Activated naive CD4-positive, alpha-beta T cell treated with anti-CD3 and anti-CD28 coated beads, Interleukin-2, amount 50 U/mL, for 72 hours (primary cell): ENCODE results near the gene JAG2. TPM values are rescaled to one million over a fixed set of nuclear protein-coding genes. Genes with fewer than 3 reads are reported as not detected.
A peak's percentile ranks its signal among the peaks of the same experiment; 100 is the strongest.

Experiments
- ATAC-seq, 2 donors: fragments of 150-1000 bp; cut with Tn5 transposase; 2 replicates each; pipeline ENCODE4 v1.10.0; 2021; ENCODE audit warnings: mild to moderate bottlenecking in 2 of 2, moderate library complexity in 2 of 2
- DNase-seq, 2 donors: peaks; one replicate each; pipeline ENCODE4 v3.0.0; 2021 to 2022; ENCODE audit warnings: low spot score in 2 of 2
- H3K27ac Mint-ChIP-seq, 2 donors: one replicate each; pipeline ENCODE4 v1.8.0; 2022; ENCODE audit warnings: mild to moderate bottlenecking in 2 of 2, mixed read lengths in 2 of 2
- H3K36me3 Mint-ChIP-seq, 2 donors: one replicate each; pipeline ENCODE4 v1.8.0; 2022; ENCODE audit warnings: mixed read lengths in 2 of 2
- H3K9me3 Mint-ChIP-seq, 2 donors: one replicate each; pipeline ENCODE4 v1.8.0; 2022; ENCODE audit warnings: mixed read lengths in 2 of 2
- total RNA-seq, 2 donors: library from RNA; stranded (reverse); gene quantifications; one replicate each; pipeline ENCODE4 v1.2.3, GENCODE V29; 2022

The JAG2 gene
- total RNA-seq, 2 donors from 2014 or later: 4.3 to 10.5 TPM

GRCh38 chr14:105206873-105207272, 38.3 kb upstream of the JAG2 start:
- Mint-ChIP-seq H3K9me3 (no peaks in the 10 kb centered on the region), H3K27ac (no peak overlapping the region), H3K36me3 (no peaks in the 10 kb centered on the region)
- ATAC-seq (no peak), DNase-seq (no peak)

DNA sequence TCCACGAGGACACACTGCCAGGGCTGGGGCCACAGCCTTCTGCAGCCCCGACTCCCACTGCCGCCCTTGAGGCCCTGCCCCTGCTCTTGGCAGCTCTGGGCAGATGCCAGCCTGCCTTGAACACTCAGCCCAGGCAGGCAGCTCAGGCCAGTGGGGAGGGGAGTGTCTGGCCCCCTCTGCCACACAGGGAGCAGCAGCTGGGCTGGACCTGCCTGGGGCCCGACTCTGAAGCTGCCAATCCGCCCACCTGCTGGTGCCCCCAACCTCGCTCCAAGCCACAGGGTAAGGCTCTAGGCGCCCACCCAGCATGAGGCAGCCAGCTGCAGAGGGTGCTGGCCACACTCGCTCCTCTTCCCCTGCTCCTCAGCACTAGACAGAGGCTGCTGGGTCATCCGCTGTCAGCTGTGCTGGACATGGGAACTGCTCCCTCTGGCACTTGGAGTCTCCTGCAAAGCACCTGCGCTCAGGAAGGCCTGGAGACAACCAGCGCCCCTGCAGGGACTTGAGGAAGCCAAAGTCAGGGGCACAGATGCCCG, 37.2 kb upstream of the JAG2 start:
- Mint-ChIP-seq H3K9me3 (no peaks in the 10 kb centered on the region), H3K36me3 (no peaks in the 10 kb centered on the region), H3K27ac (peak overlapping the region in 1 of 2 donors; percentile 44)
- no peak for ATAC-seq
- no peak for DNase-seq

DNA sequence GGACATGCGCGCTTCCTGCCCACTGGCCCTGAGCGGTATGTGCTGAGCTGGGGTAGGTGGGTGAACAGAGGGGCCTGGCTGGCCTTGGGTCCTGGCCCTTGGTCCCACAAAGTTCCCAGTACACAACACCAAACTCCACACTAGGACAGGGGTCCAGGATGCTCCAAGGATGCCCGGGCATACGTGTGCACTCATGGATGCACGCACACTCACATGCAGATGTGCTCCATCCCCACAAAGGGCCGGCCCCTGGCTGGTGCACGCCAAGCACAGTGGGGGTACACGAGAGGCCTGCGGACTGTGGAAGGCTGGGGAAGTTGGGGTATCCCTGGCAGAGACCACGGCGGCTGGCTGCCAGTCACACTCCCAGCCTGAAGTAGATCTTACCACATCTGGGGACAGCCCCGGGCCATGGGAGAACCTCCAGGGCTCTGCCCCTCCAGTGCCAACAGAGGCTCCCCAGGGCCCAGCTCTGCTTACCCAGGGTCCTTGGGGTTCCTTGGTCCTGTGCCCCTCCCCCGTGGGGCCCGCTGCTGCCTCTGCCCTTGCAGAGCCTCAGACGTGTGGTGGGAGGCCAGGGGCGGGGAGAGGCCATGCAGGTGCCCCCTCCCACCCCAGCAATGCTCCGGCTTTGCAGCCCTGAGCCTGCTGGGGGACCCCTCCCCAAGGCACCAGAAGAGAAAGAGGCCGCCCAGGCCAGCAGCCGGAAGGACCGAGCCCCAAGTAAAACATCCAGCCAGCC, 36.5 kb upstream of the JAG2 start:
- no peak for DNase-seq
- no peaks in the 10 kb centered on the region for H3K9me3 Mint-ChIP-seq
- no peak for ATAC-seq
- H3K36me3 Mint-ChIP-seq: no peaks in the 10 kb centered on the region
- no peak overlapping the region for H3K27ac Mint-ChIP-seq

- DNase-seq (no peak), ATAC-seq (no peak)
- Mint-ChIP-seq H3K9me3 (no peaks in the 10 kb centered on the region), H3K36me3 (no peaks in the 10 kb centered on the region), H3K27ac (no peak overlapping the region)
Measured at GRCh38 chr14:105204206-105204930, 35.8 kb upstream of the JAG2 start.

DNA sequence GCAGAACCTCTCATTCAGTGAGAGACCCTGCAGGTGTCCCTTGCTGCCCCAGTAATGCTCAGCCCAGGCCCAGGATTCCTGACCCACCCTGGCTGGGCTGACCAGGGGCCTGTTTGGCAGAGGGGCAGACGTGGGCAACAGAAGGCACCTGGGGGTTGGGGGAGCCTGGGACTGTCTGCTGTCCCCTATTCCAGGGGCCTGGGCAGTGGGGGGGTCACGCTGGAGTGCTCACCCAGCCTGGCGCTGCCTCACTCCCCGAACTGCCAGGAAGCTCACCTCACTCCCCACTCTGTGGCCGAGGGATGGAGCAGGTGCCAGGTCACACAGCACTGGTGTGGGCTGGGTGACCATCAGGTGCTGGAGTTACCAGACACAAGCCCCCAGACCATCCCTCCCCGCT, 35.1 kb upstream of the JAG2 start:
- ATAC-seq (no peak), DNase-seq (no peak)
- Mint-ChIP-seq H3K36me3 (no peaks in the 10 kb centered on the region), H3K9me3 (no peaks in the 10 kb centered on the region), H3K27ac (no peak overlapping the region)

DNA sequence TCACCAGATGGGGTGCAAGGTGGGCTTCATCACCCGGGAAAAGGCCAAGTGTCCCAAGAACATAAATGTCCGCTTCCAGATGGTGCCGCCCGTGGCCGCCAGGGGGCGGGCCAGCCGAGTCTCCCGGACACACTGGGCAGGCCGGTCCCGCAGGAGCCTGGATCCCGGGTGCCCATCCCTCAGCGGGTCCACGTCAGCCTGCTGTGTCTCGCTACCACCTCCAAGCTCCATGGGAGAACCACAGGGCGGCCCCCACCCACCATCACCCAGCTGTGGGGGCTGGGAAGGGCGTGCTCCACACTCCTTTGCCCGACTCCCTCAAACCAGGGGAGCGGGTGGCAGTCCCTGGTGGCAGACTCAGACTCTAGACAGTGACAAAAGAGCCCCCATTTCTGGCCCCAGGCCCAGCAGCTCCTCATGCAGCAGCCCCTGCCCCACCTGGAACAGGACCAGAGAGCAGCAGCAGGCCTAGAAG, 34.5 kb upstream of the JAG2 start:
- H3K9me3 Mint-ChIP-seq: no peaks in the 10 kb centered on the region
- H3K27ac Mint-ChIP-seq: no peak overlapping the region
- ATAC-seq (peak; percentile 53 to 62), DNase-seq (peak; percentile 70 to 81)
- no peaks in the 10 kb centered on the region for H3K36me3 Mint-ChIP-seq

DNA sequence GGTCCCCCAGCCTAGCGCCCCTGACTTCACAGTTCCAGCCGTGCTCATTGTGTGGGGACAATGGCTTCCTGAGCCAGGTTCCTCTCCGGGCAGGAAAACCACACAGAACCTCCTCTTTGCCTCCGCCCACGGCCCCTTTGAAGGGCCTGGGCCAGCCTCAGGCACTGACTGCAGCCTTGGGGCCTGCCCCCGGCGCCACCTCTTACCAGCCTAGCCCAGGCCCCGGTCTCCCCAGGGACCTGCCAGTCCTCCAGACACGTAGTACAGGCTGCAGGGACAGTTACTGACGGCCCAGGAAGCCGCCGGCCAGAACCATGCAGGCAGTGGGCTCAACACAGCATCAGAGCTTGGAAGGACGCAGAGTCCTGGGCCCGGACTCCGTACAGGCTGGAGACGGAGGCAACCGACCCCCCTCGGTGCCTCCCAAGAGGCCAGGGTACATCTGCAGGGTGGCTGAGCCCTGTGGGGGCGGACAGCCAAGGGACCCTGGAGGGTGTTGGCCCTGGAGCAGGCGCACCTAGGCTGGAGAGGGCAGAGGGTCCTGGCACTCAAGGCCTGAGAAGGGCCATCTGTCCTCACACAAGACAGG, 33.4 kb upstream of the JAG2 start:
- no peak overlapping the region for H3K27ac Mint-ChIP-seq
- no peaks in the 10 kb centered on the region for H3K36me3 Mint-ChIP-seq
- DNase-seq: peak in 1 of 2 donors; percentile 55
- no peaks in the 10 kb centered on the region for H3K9me3 Mint-ChIP-seq
- ATAC-seq: peak; percentile 51 to 70

- no peak overlapping the region for H3K27ac Mint-ChIP-seq
- no peaks in the 10 kb centered on the region for H3K36me3 Mint-ChIP-seq
- no peaks in the 10 kb centered on the region for H3K9me3 Mint-ChIP-seq
- DNase-seq (no peak), ATAC-seq (peak; percentile 1 to 6)
Measured at GRCh38 chr14:105201156-105201924, 32.8 kb upstream of the JAG2 start.

DNA sequence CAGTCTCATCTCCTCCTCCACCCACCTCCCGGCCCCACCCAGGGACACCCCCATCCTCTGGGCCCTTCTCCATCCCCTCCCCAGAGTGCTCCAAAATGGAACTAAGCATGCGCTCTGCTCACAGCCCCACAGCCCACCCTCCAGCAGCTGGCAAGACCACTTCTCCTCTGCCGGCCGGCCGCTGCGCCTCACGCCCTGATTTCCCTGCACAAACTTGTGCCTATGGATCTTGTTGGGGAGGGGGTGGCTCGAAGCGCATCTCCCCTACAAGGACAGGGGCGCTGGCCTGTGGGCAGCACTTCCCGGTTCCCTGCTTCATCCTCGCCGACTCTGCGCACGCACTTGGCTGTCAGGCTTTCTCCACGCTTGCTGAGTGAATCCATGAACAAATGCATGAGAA, 32.1 kb upstream of the JAG2 start:
- no peaks in the 10 kb centered on the region for H3K36me3 Mint-ChIP-seq
- no peak overlapping the region for H3K27ac Mint-ChIP-seq
- ATAC-seq (no peak), DNase-seq (no peak)
- H3K9me3 Mint-ChIP-seq: no peaks in the 10 kb centered on the region

DNA sequence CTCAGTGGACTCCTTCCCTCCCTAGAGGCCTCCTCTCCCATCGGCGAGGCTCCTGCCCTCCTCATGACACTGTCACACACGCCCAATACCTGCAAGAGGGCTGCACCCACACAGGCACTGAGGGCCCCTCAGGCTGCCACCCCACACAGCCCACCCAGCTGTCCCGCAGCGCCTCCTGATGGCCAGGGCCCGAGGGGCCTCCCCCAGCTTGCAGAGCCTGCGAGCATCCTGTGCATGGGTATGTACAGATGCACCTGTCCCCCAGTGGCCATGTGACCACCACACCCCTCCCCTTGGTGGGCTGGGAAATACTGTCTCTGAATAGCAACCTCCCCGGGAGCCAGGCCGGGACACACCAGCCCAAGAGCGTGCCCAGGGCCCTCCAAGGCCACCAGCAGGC, 31.5 kb upstream of the JAG2 start:
- ATAC-seq (no peak), DNase-seq (no peak)
- Mint-ChIP-seq H3K36me3 (no peaks in the 10 kb centered on the region), H3K9me3 (no peaks in the 10 kb centered on the region), H3K27ac (no peak overlapping the region)

- H3K36me3 Mint-ChIP-seq: no peaks in the 10 kb centered on the region
- DNase-seq: no peak
- peak overlapping the region in 1 of 2 donors; percentile 84 for H3K27ac Mint-ChIP-seq
- H3K9me3 Mint-ChIP-seq: no peaks in the 10 kb centered on the region
- ATAC-seq: no peak
Measured at GRCh38 chr14:105199093-105199492, 30.5 kb upstream of the JAG2 start.

- Mint-ChIP-seq H3K27ac (no peak overlapping the region), H3K36me3 (no peaks in the 10 kb centered on the region), H3K9me3 (no peaks in the 10 kb centered on the region)
- ATAC-seq (no peak), DNase-seq (no peak)
Measured at GRCh38 chr14:105198588-105198987, 30.0 kb upstream of the JAG2 start.

DNA sequence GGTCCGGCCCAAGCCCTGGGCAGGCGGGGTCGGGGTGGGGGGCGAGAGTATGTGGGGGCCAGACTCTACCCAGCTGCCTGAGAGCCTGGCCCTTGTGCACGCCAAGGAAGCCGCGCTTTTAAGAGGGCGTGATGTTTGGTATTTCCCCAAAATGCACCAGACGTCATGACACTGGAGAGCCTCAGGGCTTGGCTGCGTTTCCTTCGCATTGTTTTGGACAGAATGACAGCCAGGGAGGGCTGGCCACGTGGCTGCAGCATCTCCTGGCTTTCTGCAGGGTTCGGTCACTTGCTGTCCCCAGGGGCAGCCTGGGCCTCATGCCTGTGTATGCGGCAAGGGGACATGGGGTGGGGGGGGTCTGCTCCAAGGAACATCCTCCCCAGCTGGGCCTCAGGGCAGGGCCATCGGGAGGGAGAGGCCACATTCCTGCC, 28.6 kb upstream of the JAG2 start:
- Mint-ChIP-seq H3K36me3 (no peaks in the 10 kb centered on the region), H3K9me3 (no peaks in the 10 kb centered on the region), H3K27ac (no peak overlapping the region)
- no peak for ATAC-seq
- no peak for DNase-seq

GRCh38 chr14:105196265-105196960, 27.8 kb upstream of the JAG2 start:
- no peaks in the 10 kb centered on the region for H3K36me3 Mint-ChIP-seq
- no peaks in the 10 kb centered on the region for H3K9me3 Mint-ChIP-seq
- H3K27ac Mint-ChIP-seq: no peak overlapping the region
- ATAC-seq (no peak), DNase-seq (no peak)

GRCh38 chr14:105195522-105196264, 27.1 kb upstream of the JAG2 start:
- Mint-ChIP-seq H3K9me3 (no peaks in the 10 kb centered on the region), H3K36me3 (no peaks in the 10 kb centered on the region), H3K27ac (no peak overlapping the region)
- DNase-seq: no peak
- no peak for ATAC-seq
